DMS 273 (cell line): Measurements from ENCODE around the gene IPPK.
A peak's percentile ranks its signal among the peaks of the same experiment; 100 is the strongest.

Experiments used
- DNase-seq: peaks from one replicate; lab custom pipeline; 2025; ENCODE audit not compliant: unreplicated experiment; lab: John Stamatoyannopoulos, UW

IPPK gene

DNA sequence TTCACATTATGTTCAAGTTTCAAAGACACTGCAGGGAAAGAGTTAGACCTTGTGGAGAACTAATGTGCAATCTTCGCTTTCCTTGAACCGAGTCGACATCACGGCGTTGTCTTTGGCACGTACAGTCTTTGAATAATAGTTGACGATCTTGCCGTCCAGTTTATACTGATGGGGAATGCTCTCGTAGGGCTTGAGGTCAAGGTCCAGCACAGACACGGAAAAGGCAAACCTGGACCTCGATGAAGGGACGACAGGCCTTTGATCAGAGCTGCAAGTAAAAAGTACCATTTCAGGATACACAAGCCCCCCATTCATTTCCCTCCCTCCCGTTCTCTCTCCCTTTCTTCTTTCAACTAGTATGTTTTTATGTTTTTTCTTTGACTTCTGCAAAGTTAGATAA, 54.1 kb downstream of the IPPK start:
- DNase-seq = no peak

DNA sequence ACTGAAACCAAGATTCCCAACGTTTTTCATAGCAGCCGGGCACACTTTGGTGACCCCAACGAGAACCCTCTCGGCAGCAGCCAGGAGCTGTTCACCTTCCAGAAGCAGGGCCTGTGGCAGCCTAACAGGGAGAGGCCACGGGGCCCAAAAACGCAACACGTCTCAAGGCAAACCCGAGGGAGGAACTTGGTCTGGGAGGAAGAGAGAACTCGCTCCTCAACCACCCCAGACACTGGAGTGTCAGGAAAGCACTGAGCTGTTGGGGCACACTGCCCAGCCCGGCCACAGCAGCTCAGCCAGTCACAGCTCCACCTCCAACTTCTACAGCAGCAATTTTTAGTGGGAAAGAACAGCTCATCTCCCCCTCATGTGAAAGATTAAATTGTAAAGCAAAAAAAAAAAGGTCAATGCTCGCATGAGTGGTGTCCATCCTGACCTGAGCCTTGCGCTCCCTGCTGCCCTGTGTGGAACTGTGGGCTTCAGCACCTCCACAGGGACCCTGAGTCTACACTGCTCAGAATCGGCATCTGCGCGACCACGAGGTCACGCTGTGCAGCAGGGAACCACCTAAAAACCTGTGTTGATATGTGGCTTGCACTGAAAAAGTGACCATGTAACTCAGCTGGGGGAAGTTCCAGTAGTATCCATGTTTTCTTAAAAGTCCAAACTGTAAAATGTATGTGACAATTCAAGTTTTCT, 55.0 kb downstream of the IPPK start:
- DNase-seq = no peak

DNA sequence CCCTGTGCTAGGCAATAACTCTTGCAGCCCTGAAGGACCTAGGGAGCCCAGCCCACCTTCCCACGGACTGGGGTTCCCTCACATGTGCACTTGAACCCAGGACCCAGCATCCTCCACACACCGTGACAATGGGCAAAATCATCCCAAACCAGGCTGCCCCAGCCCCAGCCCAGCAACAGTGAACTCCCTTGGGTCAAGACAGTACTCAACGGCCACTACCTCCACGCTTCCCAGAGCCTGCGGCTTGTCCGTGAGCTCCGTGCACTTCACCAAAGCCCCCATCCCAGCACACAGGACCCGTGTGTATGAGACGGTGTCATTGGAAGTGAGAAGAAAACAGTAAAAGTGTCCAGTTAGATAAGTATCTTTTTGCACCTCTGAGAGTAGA, 55.8 kb downstream of the IPPK start:
- DNase-seq = no peak

DNA sequence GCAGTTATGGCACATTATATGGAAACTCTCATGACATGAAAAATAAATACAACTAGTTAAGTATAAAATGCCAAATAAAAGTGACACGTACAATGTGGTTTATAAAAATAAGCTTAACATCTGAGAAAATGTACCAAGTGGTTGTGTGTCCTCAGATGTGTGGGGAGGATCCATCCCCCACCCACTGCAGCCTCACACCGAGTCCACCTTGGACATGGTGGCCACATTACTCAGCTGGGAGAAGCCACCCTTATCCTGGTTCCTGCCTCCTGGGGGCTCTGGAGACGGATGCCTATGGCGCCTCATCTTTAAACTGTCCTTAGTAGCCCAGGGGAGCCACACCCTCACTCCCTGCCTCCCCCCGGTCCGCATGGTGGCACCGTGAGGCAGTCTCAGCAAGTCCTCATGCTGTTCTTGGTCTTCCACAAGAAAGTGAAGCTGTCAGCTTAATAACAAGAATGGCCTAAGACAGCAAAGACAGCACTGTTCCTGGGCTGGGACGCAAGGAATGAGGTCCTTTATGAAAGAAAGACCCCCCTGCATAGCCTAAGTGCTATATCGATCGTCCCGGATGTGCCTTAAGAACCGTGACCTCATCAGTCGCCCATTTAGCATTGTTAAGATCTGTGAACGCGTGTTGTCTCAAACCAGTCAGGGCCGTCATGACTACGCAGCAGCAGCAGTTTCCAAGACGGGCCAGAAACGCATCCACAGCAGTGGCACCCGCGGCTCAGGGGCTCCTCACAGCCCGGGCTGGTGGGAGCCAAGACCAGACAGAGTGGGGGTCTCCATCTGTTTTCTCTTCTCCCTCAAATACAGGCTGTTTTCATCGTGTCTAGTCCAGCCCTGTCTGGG, 56.4 kb downstream of the IPPK start:
- DNase-seq = no peak

DNA sequence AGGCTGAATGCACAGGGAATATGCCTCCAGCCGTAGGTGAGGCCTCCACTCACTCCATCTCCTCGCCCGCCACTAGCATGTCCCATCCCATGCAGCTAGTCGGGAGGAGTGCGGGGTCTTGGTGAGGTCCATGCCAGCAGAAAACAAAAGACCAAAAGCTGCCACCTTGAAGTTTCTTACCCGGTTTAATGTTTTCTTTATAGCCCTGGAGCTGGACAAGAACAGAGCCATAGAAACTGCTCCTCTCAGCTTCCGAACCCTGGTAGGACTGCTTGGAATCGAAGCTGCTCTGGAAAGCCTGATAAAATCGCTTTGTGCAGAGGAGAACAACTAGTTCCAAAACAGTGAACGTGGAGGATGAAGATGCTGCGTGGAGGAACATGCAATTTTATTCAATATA, 57.1 kb downstream of the IPPK start:
- no peak for DNase-seq

DNA sequence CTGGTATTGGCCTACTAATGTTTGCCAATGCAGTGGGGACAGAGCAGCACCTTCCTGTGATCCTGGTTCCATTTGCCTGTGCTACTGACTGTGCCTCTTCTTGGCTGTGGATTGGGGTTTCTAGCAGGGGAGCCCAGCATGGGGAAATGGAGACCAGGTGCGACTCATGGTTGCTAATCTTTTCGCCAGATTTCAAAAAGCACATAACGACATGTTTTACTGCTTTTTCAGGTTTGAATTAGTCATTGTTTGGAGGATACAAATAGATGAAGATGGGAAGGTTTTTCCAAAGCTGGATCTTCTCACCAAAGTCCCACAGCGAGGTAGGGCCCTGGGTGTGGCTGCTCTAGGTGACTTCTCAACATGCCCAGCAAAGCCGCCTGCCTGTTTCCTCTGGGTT, 57.6 kb downstream of the IPPK start:
- DNase-seq = no peak

DNA sequence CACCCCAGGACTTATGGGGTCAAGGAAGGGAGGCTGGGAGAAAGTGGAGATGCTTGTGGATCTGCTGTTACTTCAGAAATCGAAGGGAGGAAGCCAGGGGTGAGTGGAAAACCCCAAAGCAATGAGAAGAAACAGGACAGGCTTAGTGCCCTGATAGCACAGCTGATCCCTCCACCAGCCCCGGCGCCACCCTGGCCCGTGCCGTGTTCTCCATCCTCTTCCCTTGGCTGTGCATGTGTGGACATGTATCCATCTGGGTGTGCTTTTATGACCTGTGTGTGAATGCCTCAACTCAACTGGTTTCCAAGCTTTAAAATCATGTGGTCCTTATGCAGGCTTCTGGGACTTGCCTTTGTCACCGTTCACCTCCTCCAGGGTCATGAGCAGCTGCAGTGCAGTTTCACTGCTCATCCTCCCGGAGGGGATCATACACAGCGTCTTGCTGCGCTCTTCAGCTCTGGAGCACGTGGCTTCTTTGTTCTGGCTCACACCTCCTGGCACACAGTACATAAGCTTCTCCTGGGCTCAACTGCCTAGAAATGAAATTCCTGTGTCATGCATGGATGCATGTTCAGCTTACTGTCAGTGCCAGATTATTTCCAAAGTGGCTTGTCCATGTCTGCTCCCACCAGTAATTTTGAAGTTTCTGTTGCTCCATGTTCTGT, 58.2 kb downstream of the IPPK start:
- no peak for DNase-seq

DNA sequence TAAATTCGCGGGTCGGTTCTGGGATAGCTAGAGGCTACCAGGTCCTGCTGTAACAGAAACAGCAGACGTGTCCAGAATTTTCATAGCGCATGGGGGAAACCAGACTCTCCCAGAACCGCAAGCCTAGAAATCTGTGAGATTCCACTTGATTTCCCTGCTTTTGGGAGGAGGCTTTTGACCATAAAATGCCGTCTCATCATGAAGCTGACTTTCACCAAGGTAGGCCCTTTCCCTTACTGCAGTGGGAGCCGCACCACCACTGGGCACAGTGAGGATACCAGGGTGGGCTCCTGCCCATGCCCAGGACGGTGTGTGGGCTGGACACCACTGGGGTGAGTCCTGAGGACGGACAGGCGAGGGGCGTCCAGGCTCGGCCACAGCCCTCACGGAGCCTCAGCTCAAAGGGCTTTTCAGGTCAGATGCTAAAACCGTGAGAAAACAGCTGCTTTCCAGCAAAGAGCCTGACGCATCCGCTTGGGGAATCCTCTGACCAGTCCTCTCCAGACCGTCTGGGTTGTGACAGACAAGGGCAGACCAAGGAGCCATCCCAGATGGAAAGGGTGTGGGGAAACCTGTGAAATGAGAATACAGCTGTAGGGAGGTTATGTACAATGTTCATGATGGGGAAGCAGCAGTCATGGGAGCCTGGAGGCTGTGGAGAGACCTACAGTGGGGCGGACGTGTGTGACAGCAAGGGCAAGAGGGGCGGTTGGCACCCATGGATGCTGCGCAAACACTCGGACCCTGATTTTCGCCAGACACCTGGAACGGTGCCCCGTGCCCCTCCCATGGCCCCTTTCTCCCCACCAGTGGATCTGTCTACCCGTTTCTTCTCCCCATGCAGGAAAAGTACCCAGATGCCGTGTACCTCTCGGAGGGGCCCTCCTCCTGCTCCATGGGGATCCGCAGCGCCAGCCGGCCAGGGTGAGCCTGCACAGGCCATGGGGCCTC, 59.2 kb downstream of the IPPK start:
- DNase-seq = no peak

DNA sequence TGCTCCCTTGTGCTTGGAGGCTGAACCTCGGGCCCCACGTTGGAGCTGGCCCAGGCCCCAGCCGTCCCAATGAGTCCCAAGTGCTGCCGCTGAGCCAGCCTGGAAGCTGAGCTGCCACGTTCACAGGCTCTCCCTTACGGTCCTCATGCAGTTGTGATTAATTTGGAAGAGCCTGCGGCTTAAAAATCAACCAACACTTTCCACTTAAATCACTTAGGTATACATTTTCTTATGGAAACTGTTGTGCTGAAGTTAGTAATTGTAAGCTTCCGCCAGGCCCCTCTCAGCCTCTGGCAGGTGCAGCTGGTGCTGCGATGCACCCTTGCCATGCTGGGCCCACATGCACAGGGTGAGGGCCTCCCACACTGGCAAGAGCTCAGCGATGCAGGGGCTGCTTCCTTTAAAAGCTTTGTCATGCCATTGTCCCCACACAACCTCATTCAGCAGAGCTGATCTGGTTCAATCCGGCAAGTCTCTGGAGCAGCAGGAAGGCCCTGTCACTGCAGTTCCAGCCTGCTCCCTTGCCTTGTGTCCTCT, 61.0 kb downstream of the IPPK start:
- DNase-seq = peak; percentile 76

DNA sequence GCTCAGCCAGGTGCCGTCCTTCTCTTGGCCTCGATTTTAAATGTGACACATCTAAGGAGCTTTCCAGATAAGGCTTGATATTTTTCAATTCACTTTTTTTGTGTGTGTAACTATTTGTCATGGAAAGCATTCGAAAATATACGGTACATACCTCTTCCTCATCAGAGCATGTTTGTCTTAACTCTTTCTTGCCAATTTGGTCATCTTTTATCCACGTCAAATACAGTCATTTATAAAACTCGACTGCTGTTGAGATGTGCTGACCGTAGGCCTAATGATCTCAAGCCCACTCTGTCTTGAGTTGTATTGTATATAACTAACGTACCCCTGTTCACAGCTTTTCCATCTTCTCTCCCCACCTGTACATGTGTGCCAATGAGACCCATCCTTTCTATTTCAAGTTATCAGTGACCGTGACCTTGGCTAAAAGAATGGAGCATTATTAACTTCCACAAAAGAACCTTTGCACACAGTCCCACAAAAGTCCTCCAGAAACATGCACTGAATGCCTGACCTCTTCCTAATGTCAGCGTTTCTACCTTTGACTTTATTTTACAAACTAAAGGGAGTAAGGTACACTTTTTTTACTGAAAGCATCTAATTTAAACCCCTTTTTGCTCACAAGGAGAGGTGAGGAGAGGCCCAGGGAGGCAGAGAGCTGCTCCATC, 61.6 kb downstream of the IPPK start:
- DNase-seq = no peak

DNA sequence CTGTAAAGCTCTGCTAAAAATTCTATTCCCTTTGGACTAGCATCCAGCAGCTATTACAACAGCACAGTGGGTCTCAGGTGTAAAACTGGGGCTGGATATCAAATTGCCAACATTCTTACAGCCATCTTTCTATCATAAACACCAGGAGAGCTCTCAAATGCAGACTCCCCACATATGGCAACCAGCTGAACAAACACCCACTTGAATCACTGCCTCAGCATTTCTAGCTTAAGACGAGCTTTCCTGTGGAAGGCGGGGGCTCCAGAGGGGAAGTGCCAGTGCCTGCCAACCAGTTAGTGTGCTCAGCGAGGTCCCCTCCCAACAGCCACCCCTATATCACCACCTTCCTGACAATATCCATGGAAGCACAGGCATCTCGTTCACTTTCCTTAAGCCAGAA, 62.2 kb downstream of the IPPK start:
- DNase-seq = peak; percentile 76

DNA sequence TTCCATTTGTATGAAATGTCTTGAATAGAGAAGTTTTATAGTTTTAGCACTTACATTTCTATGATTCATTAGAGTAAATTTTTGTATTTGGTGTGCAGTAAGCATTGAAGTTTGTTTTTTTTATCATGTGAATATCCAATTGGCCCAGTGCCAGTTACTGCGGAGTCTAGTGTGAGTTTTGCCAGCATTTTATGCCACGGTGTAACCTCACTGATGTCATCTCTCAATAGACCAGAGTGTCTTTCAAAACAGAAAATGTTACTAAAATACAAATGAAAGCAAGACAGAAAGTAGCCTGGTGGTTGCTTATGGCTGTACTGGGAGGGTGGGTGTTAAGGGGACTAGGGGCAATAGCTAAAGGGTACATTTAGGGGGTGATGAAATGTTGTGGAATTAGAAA, 62.8 kb downstream of the IPPK start:
- peak; percentile 27 for DNase-seq

DNA sequence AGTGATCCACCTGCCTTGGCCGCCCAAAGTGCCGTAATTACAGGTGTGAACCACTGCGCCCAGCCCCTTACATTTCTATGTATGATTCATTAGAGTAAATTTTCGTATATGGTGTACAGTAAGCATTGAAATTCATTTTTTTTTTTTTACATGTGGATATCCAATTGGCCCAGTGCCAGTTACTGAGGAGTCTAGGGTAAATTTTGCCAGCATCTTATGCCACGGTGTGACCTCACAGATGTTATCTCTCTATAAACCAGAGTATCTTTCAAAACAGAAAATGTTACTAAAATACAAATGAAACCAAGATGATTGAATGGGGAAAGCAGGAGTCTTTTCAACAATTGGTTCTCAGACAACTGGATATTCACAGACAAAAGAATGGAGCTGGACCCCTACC, 64.7 kb downstream of the IPPK start:
- no peak for DNase-seq

DNA sequence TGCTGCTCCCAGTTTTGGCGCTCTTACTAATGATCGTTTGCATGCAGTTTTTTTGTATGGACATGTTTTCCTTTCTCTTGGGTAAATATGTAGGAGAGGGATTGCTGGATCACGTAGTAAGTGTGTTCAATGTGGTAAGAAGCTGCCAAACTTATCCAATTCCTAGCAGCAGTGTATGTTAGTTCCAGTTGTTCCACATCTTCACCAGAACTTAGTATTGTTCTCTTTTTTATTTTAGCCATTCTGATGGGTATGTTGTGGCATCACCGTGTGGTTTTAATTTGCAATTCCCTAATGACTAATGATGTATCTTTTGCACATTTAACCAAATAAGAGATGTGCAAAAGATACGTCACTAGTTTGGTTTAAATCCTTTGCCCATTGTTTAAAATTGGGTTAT, 65.9 kb downstream of the IPPK start:
- no peak for DNase-seq

DNA sequence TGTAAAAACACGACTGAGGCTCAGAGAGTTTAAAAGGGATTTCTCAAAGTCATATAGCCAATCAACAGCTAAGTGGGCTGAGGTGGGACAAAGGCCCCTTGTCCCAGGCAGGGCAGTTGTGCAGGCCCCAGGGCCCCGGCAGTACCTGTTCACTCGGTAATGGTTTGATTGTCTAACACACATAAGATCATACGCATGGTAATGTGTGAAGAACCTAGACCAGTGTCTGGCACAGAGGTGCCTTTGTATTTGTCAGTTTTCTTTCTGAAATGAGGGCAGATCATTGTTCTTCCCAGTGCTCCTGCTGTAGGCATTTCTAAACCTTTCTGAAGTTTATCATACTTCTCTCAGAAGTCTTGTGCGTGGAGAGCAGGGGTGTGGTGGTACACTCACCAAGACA, 66.8 kb downstream of the IPPK start:
- no peak for DNase-seq

DNA sequence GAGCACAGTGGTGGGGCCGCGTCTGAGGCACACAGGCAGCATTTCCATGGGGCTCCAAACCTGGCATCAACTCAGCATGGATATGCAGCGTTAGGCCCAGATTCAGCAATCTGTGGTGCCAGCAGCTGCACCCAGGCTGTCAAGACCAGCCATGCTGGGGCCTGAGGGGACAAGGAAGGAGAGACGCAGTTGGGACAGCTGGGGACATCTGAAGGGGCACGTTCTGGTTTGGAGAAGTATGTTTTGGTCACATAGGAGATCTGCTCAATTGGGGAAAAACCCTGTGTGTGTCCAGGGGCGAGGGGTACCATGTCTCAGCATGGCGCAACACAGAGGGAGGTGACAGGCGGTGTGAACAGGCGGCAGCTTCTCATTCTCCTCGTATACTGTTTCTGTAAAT, 67.5 kb downstream of the IPPK start:
- DNase-seq = no peak

DNA sequence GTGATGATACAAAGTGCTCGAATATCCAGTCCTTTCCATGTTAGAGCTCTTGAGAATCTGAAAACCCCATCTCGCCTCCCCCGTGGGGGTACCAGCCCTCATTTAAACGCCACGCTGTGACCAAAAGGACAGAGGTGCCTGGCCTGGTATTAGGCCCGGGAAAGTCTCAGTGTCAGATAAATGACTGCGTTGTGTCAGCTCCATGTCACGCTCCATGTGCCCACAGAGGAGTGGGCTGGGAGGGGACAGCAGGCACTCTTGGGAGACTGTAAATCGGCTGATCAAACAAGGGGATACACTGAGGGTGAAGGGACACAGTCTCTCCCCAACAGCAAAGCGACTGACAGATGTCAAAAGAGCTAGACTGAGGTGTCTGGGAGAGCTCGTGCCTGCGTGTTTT, 68.5 kb downstream of the IPPK start:
- no peak for DNase-seq

DNA sequence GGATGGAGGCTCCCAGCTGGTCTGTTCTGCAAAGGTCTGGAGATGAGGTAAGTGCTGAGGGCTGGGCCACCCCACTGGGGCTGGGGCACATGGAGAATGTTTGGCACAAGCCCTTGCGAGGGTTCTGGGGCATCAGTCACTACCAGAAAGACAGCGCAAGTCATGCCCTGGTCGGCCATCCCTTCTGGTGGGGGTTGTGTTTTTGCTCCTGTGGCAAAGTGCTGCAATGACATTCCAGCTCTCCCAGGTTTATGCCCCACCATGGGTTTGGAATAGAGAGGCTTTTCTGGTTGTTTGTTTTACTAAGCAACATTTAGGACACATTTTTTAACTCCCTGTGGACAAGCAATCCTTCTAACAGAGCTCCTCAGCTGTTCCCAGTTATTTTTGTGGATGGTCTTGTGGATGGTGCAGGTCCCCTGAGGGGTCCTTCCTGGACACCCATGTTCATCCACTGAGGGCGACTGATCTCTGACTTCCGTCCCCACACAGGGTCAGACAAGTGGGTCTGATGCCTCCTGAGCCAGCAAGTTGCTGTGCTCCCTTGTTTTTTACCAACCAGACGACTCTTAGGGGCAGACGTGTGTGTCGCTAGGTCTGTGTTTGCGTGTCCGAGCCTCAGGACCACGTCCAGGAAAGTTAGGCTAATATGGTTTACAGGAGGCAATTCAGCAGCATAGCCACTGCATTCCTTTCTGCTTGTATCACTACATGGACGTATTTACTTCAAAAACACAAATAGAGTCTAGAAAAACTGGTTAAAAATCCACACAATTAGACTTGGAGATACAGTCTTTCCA, 69.3 kb downstream of the IPPK start:
- DNase-seq = no peak

DNA sequence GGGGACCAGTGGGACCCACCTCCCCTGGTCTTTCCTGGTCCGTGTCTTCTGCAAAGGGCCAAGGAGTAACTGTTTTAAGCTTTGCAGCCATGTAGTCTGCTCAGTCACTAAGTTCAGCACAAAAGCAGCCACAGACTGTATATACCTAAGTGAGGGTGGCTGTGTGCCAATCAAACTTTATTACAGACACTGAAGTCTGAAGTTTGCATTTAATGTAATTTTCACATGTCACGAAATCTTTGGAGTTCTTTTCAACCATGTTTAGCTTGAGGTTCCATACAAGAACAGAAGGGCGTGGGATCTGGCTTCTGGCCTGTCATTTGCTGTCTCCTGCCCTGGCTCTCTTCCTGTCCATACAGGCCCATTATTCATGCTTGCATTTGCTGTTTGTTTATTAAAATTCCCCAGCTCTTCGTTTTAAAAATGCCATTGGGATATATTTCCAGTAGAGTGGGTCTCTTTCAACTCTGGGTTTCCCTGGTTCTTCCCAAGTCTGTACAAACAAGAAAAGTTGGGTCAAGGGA, 69.9 kb downstream of the IPPK start:
- no peak for DNase-seq
